ENCODE results near the gene STEAP1B.
"Not testable (repeated sequence)": the region's sequence is repeated elsewhere in the genome, so short reads cannot be mapped to it uniquely, and the experiment has no call there.

The STEAP1B gene
- total RNA-seq, result 0 to 0.25 (median 0) reads per million in 9 experiments

- ATAC-seq (replicated peaks) (peak; percentile 97), DNase-seq (peak; percentile 72 to 81 (median 79))
- not testable (repeated sequence) for H3K4me1 Mint-ChIP-seq (ENCODE audit: low read depth in 2 of 2); H3K36me3 Mint-ChIP-seq (ENCODE audit: insufficient read depth); H3K27ac Mint-ChIP-seq; H3K9me3 Mint-ChIP-seq
- H3K4me3 Mint-ChIP-seq, result peak within 1 kb of the TSS; percentile 25 to 50
- H3K27me3 Mint-ChIP-seq, result peaks cover 24 to 41% of the 10 kb centered on the region in 2 donors
Measured at GRCh38 chr7:22499888-22500689, at the start of gene STEAP1B. TSS of gene STEAP1B (minus strand) at chr7:22500188. CDS start at chr7:22494855, 5,333 bp downstream.

GRCh38 chr7:22549051-22549450, 49.1 kb upstream of the STEAP1B start:
- no peaks in the 10 kb centered on the region for H3K9me3 Mint-ChIP-seq
- H3K4me1 Mint-ChIP-seq (ENCODE audit: low read depth in 2 of 2), result peaks cover 8 to 11% of the 10 kb centered on the region in 2 donors
- H3K27ac Mint-ChIP-seq, result no peak overlapping the region
- no peaks in the 10 kb centered on the region for H3K36me3 Mint-ChIP-seq (ENCODE audit: insufficient read depth)
- H3K4me3 Mint-ChIP-seq, result peak overlapping the region in 1 of 2 donors; percentile 69
- DNase-seq (no peak), ATAC-seq (replicated peaks) (no peak)
- peaks cover 41 to 78% of the 10 kb centered on the region in 2 donors for H3K27me3 Mint-ChIP-seq

GRCh38 chr7:22548313-22548712, 48.3 kb upstream of the STEAP1B start:
- Mint-ChIP-seq H3K4me3 (no peak overlapping the region), H3K27ac (no peak overlapping the region), H3K4me1 (ENCODE audit: low read depth in 2 of 2) (peaks cover 8 to 11% of the 10 kb centered on the region in 2 donors), H3K27me3 (peaks cover 44 to 74% of the 10 kb centered on the region in 2 donors), H3K36me3 (ENCODE audit: insufficient read depth) (no peaks in the 10 kb centered on the region), H3K9me3 (no peaks in the 10 kb centered on the region)
- ATAC-seq (replicated peaks) (no peak), DNase-seq (no peak)

GRCh38 chr7:22546769-22547168, 46.8 kb upstream of the STEAP1B start:
- Mint-ChIP-seq H3K4me1 (ENCODE audit: low read depth in 2 of 2) (peaks cover 8 to 11% of the 10 kb centered on the region in 2 donors), H3K27me3 (peaks cover 55 to 73% of the 10 kb centered on the region in 2 donors), H3K9me3 (no peaks in the 10 kb centered on the region), H3K27ac (no peak overlapping the region), H3K36me3 (ENCODE audit: insufficient read depth) (no peaks in the 10 kb centered on the region), H3K4me3 (no peak overlapping the region)
- no peak for DNase-seq
- no peak for ATAC-seq (replicated peaks)

GRCh38 chr7:22545529-22545928, 45.5 kb upstream of the STEAP1B start:
- no peak overlapping the region for H3K27ac Mint-ChIP-seq

GRCh38 chr7:22544245-22544644, 44.3 kb upstream of the STEAP1B start:
- no peak overlapping the region for H3K27ac Mint-ChIP-seq
- DNase-seq (no peak), ATAC-seq (replicated peaks) (no peak)
- H3K9me3 Mint-ChIP-seq, result no peaks in the 10 kb centered on the region
- peaks cover under 1% of the 10 kb centered on the region in 2 donors for H3K4me1 Mint-ChIP-seq (ENCODE audit: low read depth in 2 of 2)
- H3K27me3 Mint-ChIP-seq, result peaks cover 42 to 61% of the 10 kb centered on the region in 2 donors
- no peak overlapping the region for H3K4me3 Mint-ChIP-seq
- H3K36me3 Mint-ChIP-seq (ENCODE audit: insufficient read depth), result no peaks in the 10 kb centered on the region

More at GRCh38 chr7:22545529-22545928, 45.5 kb upstream of the STEAP1B start:
- H3K36me3 Mint-ChIP-seq (ENCODE audit: insufficient read depth), result no peaks in the 10 kb centered on the region
- no peak overlapping the region for H3K4me3 Mint-ChIP-seq
- ATAC-seq (replicated peaks) (no peak), DNase-seq (no peak)
- H3K27me3 Mint-ChIP-seq, result peaks cover 51 to 73% of the 10 kb centered on the region in 2 donors
- no peaks in the 10 kb centered on the region for H3K9me3 Mint-ChIP-seq
- peaks cover 8 to 11% of the 10 kb centered on the region in 2 donors for H3K4me1 Mint-ChIP-seq (ENCODE audit: low read depth in 2 of 2)

GRCh38 chr7:22543169-22543568, 43.2 kb upstream of the STEAP1B start:
- H3K9me3 Mint-ChIP-seq, result no peaks in the 10 kb centered on the region
- ATAC-seq (replicated peaks), result no peak

GRCh38 chr7:22542669-22543068, 42.7 kb upstream of the STEAP1B start:
- no peak for ATAC-seq (replicated peaks)
- Mint-ChIP-seq H3K36me3 (ENCODE audit: insufficient read depth) (no peaks in the 10 kb centered on the region), H3K4me1 (ENCODE audit: low read depth in 2 of 2) (no peaks in the 10 kb centered on the region), H3K9me3 (no peaks in the 10 kb centered on the region), H3K27me3 (peaks cover 40 to 49% of the 10 kb centered on the region in 2 donors), H3K4me3 (no peak overlapping the region), H3K27ac (no peak overlapping the region)
- DNase-seq, result no peak

More at GRCh38 chr7:22543169-22543568, 43.2 kb upstream of the STEAP1B start:
- peaks cover 40 to 54% of the 10 kb centered on the region in 2 donors for H3K27me3 Mint-ChIP-seq
- H3K36me3 Mint-ChIP-seq (ENCODE audit: insufficient read depth), result no peaks in the 10 kb centered on the region
- H3K27ac Mint-ChIP-seq, result no peak overlapping the region
- H3K4me3 Mint-ChIP-seq, result no peak overlapping the region
- H3K4me1 Mint-ChIP-seq (ENCODE audit: low read depth in 2 of 2), result no peaks in the 10 kb centered on the region
- no peak for DNase-seq

- H3K27ac Mint-ChIP-seq, result no peak overlapping the region
- ATAC-seq (replicated peaks), result no peak
- no peaks in the 10 kb centered on the region for H3K4me1 Mint-ChIP-seq (ENCODE audit: low read depth in 2 of 2)
- H3K27me3 Mint-ChIP-seq, result peaks cover 40 to 49% of the 10 kb centered on the region in 2 donors
- no peak for DNase-seq
- no peak overlapping the region for H3K4me3 Mint-ChIP-seq
- no peaks in the 10 kb centered on the region for H3K36me3 Mint-ChIP-seq (ENCODE audit: insufficient read depth)
- no peaks in the 10 kb centered on the region for H3K9me3 Mint-ChIP-seq
Measured at GRCh38 chr7:22542254-22542653, 42.3 kb upstream of the STEAP1B start.

- Mint-ChIP-seq H3K4me3 (no peak overlapping the region), H3K27ac (no peak overlapping the region), H3K9me3 (no peaks in the 10 kb centered on the region), H3K4me1 (ENCODE audit: low read depth in 2 of 2) (no peaks in the 10 kb centered on the region), H3K36me3 (ENCODE audit: insufficient read depth) (no peaks in the 10 kb centered on the region), H3K27me3 (peaks cover 40 to 49% of the 10 kb centered on the region in 2 donors)
- ATAC-seq (replicated peaks) (no peak), DNase-seq (no peak)
Measured at GRCh38 chr7:22541789-22542188, 41.8 kb upstream of the STEAP1B start.

GRCh38 chr7:22528537-22528936, 28.5 kb upstream of the STEAP1B start:
- not testable (repeated sequence) for H3K4me3 Mint-ChIP-seq

GRCh38 chr7:22524353-22524947, 24.5 kb upstream of the STEAP1B start:
- not testable (repeated sequence) for H3K27ac Mint-ChIP-seq; H3K9me3 Mint-ChIP-seq; H3K4me3 Mint-ChIP-seq; H3K4me1 Mint-ChIP-seq (ENCODE audit: low read depth in 2 of 2); H3K36me3 Mint-ChIP-seq (ENCODE audit: insufficient read depth); DNase-seq; ATAC-seq (replicated peaks)
- H3K27me3 Mint-ChIP-seq, result peaks cover 40 to 55% of the 10 kb centered on the region in 2 donors

More at GRCh38 chr7:22528537-22528936, 28.5 kb upstream of the STEAP1B start:
- H3K36me3 Mint-ChIP-seq (ENCODE audit: insufficient read depth); H3K4me1 Mint-ChIP-seq (ENCODE audit: low read depth in 2 of 2); ATAC-seq (replicated peaks); DNase-seq; H3K27ac Mint-ChIP-seq; H3K9me3 Mint-ChIP-seq: not testable (repeated sequence)
- peaks cover 23 to 26% of the 10 kb centered on the region in 2 donors for H3K27me3 Mint-ChIP-seq

GRCh38 chr7:22523478-22524352, 23.7 kb upstream of the STEAP1B start:
- H3K4me3 Mint-ChIP-seq; H3K9me3 Mint-ChIP-seq; H3K27ac Mint-ChIP-seq; H3K4me1 Mint-ChIP-seq (ENCODE audit: low read depth in 2 of 2); H3K36me3 Mint-ChIP-seq (ENCODE audit: insufficient read depth); DNase-seq: not testable (repeated sequence)
- ATAC-seq (replicated peaks), result peak; percentile 50
- H3K27me3 Mint-ChIP-seq, result peaks cover 46 to 62% of the 10 kb centered on the region in 2 donors

Data from effector memory CD8-positive, alpha-beta T cell (primary cell).